HG03442 (cell line): ENCODE results near the gene CDK5RAP2.
"Not testable (repeated sequence)": the region's sequence is repeated elsewhere in the genome, so short reads cannot be mapped to it uniquely, and the experiment has no call there.

Experiments used
- ATAC-seq: cut with Tn5 transposase; IDR thresholded peaks from one replicate; pipeline ENCODE4 v1.9.1; 2021; ENCODE audit warnings: mild to moderate bottlenecking, moderate library complexity; ENCODE audit not compliant: unreplicated experiment

CDK5RAP2 gene

GRCh38 chr9:120592210-120592609, 12.2 kb upstream of the CDK5RAP2 start:
- no peak for ATAC-seq

GRCh38 chr9:120587328-120587727, 7.4 kb upstream of the CDK5RAP2 start:
- no peak for ATAC-seq

- peak; percentile 53 for ATAC-seq
These were observed 4.0 kb upstream of the CDK5RAP2 start for GRCh38 chr9:120583958-120584369.

GRCh38 chr9:120579139-120580050, 572 bp downstream of the CDK5RAP2 start:
- peak; percentile 28 for ATAC-seq

DNA sequence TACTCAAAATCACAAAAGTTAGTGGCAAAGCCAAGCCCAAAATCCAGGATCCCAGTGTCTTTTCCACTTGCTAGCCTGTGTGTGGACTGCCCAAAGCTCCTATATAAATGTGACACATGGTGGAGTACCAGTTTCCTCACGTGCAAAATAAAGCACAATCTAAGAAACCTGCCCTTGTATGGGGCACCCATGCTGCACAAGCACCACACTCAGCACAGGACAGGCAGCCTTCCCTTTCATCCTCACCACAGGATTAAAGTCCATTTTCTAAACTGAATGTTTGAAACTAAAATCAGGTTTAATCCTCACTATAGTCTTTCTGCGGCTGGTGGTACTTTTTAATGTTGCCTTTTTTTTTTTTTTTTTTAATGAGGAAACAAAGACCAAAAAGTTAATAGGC, 5.5 kb downstream of the CDK5RAP2 start:
- ATAC-seq = no peak

DNA sequence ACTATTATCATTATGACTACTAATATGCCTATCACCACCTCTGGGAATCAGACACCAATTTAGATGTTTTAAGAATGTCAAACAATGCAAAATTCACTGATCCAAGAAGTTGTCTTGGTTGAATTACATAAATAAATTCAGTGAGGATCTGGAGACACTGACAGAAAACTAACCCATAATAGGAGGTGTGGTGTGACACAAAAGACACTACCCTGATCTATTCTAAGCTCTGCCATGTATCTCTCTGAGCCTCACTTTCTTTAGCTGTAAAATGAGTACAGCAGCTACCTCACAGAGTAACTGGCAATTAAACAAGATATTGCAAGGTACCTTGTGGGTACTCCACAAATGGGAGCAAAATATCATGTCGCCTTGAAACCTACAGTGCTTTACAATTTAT, 7.5 kb downstream of the CDK5RAP2 start:
- no peak for ATAC-seq

GRCh38 chr9:120571443-120572257, 8.3 kb downstream of the CDK5RAP2 start:
- no peak for ATAC-seq

GRCh38 chr9:120570296-120570695, 9.7 kb downstream of the CDK5RAP2 start:
- no peak for ATAC-seq

DNA sequence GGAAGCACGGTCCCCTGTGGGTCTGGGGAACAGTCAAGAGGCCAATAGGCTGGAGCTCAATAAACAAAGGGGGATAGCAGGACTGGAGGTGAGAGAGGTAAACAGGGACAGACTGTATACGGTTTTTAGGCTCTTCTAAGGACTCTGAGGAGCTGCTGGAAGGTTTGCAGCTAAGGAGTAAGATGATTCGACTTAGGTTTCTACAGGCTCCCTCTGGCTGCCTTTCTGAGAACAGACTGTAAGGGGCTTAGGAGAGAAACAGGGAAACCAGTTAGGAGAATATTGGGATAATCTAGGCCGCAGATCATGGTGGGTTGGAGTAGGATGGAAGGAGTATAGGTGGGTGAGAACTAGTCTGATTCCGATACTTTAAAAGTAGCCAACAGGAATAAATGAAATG, 10.4 kb downstream of the CDK5RAP2 start:
- no peak for ATAC-seq

- no peak for ATAC-seq
These were observed 11.2 kb downstream of the CDK5RAP2 start for GRCh38 chr9:120568816-120569215.

GRCh38 chr9:120567874-120568273, 12.1 kb downstream of the CDK5RAP2 start:
- no peak for ATAC-seq

- ATAC-seq = no peak
These were observed 12.9 kb downstream of the CDK5RAP2 start for GRCh38 chr9:120567081-120567480.

DNA sequence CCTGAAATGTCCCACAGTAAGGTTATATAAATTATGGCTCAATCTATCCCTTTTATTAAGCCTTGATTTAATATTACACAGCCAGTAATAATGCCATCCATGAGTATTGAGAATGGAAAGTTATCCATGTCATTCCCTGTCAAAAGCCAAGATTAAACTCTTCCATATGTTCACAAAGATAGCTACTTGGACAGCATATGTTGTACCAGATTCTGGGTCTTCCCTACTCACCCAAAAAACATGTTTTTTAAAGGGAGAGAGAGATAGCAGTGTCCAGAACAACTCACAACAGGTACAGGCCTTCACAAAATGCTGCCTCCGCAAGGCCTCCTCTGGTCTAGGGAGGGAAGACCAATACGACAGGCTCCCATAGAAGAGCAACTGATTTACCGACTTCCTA, 15.4 kb downstream of the CDK5RAP2 start:
- ATAC-seq = no peak

DNA sequence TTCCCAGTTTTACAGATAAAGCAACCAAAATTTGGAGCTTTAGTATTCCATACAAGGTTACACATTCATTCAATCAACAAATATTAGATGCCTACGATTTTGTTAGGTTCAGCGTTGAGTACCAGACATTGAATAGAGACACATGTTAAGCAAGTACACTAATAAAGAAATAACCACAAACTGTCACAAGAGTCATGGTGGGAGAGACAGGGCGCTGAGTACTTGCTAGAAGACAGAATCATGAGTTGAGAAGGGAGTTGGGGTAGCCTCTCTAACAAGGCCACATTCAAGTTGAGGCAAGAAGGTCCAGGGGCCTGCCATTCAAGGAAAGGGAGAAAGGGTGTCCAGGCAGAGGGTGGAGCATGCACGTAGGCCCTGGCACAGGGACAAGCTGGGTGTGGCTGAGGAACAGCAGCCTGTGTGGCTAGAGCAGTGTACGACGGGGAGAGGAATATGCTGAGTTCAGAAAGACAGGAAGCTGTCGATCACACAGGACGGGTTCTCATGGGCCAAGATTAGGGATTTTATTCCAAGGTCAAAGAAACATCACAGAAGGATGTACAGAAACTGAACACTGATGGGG, 17.0 kb downstream of the CDK5RAP2 start:
- no peak for ATAC-seq

- ATAC-seq = no peak
These were observed 18.3 kb downstream of the CDK5RAP2 start for GRCh38 chr9:120561709-120562108.

DNA sequence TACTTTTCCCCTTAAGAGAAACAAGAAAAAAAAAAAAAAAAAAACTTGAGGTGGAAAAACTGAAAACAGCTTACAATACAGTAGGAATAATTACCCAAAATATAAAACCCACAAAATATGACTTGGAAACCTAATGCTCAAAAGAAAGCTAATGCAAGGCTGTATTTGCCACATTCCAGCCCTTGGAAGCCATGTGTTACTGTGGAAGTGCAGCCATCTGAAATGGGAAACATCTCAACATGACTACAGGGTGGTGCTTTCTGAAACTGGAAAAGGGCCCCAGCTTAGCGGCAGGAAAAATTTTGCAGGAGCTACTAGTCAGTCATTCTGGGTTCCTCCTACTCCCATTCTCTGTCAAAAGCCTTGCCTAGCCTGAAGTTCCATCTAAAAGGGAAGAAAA, 20.4 kb downstream of the CDK5RAP2 start:
- ATAC-seq = no peak

DNA sequence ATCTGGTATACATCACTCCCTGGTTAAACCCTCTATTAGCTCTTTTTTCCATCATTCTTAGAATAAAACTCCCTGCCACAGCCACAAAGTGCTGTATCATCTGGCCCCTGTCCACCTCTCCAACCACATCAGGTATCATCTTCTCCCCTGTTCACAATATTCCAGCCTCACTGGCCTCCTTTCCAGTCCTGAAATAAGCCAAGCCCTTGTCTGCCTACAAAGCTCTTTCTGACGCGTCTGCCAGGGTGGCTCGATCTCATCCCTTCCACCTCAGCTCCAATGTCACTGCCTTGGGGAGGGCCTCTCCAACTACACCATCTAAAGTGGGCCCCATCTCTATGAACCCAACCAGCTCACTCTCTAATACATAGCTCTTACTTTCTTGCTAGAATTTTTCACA, 21.5 kb downstream of the CDK5RAP2 start:
- ATAC-seq = no peak

DNA sequence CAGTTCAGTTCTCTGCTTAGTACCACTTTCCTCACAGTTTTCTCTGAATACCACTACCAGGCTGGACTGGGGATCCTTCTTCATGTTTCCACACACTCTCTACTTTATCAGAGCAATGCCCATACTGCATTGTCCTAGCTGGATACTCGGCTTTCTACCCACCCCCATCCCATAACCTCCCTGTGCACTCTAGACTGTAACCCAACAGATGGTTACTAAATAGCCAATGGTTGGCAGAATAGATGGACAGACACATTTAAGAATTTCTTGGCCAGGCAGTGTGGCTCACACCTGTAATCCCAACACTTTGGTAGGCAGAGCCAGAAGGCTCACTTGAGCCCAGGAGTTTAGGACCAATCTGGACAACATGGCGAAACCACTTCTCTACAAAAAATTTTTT, 22.8 kb downstream of the CDK5RAP2 start:
- no peak for ATAC-seq

DNA sequence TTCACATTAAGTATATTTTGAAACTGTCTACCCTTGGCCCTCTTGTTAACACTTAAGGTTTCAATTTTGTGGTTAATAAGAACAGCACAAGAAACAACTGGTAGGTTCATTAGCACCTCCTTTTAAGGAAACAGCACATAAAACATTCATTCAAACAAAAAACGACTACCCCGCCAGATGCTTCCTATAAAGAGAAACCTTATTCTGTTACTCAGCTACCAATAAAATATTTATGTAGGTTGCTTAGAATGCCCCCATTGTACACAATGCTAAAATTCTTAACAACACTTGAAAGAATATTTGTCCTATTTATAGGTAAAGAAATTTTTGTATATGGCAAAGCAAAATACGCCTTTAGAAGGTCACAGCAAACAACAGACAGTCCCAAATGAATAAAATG, 23.2 kb downstream of the CDK5RAP2 start:
- no peak for ATAC-seq

DNA sequence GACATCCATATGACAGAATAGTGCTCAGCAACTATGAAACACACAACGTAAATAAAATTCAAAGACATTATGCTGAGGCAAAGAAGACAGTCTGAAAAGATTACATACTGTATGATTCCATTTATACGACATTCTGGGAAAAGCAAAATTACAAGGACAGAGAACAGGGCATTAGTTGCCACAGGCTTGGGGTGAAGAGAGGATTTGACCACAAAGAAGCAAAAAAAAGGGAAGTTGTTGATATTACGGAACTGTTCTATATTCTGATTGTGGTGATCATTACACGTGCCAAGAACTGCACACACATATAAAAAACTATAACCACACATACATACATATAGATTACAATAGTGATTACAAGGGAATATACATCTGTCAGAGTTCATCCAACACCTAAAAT, 24.1 kb downstream of the CDK5RAP2 start:
- ATAC-seq = no peak

DNA sequence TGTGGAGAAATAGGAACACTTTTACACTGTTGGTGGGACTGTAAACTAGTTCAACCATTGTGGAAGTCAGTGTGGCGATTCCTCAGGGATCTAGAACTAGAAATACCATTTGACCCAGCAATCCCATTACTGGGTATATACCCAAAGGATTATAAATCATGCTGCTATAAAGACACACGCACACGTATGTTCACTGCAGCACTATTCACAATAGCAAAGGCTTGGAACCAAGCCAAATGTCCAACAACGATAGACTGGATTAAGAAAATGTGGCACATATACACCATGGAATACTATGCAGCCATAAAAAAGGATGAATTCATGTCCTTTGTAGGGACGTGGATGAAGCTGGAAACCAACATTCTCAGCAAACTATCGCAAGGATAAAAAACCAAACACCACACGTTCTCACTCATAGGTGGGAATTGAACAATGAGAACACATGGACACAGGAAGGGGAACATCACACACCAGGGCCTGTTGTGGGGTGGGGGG, 27.7 kb downstream of the CDK5RAP2 start:
- not testable (repeated sequence) for ATAC-seq
